Measurements from ENCODE around the gene MAP3K20. TPM values are rescaled to one million over a fixed set of nuclear protein-coding genes. Genes with fewer than 3 reads are reported as not detected.

MAP3K20 gene
- total RNA-seq, 1 experiment from 2014 or later: 15.2 TPM

DNA sequence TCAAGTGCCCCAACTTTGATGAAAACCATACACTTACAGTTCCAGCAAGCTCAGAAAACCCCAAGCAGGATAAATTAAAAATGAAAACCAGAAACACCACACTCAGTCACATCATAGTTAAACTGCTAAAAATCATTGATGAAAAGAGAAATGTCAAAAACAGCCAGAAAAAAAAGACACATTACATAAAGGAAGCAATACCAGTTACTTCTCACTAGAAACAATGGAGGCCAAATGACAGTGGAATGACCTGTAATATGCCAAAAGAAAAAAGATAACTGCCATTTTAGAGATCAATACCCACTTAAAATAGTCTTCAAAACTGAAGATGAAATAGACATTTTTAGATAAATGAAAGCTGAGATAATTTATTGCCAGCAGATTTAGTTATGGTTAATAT is 66.0 kb downstream of the MAP3K20 start:
- peaks cover 30% of the 10 kb centered on the region for H3K9me3 Mint-ChIP-seq
- H3K4me3 Mint-ChIP-seq: no peak overlapping the region
- DNase-seq (ENCODE audit: low spot score) (no peak), ATAC-seq (no peak)
- H3K27ac Mint-ChIP-seq: no peak overlapping the region
- peak; percentile 92 for TF ChIP-seq ZNF317 (CRISPR knock-in tag; IDR thresholded peaks at IDR 0.05; ENCODE audit: borderline replicate concordance, low read depth)
- TF ChIP-seq, protein P1, sequence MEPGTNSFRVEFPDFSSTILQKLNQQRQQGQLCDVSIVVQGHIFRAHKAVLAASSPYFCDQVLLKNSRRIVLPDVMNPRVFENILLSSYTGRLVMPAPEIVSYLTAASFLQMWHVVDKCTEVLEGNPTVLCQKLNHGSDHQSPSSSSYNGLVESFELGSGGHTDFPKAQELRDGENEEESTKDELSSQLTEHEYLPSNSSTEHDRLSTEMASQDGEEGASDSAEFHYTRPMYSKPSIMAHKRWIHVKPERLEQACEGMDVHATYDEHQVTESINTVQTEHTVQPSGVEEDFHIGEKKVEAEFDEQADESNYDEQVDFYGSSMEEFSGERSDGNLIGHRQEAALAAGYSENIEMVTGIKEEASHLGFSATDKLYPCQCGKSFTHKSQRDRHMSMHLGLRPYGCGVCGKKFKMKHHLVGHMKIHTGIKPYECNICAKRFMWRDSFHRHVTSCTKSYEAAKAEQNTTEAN (CRISPR knock-in tag; IDR thresholded peaks at IDR 0.05): no peak
- TF ChIP-seq KAT7 (CRISPR knock-in tag; IDR thresholded peaks at IDR 0.05; ENCODE audit: borderline replicate concordance): no peak
- TF ChIP-seq TCF7 (CRISPR knock-in tag; IDR thresholded peaks at IDR 0.05; ENCODE audit: low read depth): no peak
- TF ChIP-seq, protein P2, sequence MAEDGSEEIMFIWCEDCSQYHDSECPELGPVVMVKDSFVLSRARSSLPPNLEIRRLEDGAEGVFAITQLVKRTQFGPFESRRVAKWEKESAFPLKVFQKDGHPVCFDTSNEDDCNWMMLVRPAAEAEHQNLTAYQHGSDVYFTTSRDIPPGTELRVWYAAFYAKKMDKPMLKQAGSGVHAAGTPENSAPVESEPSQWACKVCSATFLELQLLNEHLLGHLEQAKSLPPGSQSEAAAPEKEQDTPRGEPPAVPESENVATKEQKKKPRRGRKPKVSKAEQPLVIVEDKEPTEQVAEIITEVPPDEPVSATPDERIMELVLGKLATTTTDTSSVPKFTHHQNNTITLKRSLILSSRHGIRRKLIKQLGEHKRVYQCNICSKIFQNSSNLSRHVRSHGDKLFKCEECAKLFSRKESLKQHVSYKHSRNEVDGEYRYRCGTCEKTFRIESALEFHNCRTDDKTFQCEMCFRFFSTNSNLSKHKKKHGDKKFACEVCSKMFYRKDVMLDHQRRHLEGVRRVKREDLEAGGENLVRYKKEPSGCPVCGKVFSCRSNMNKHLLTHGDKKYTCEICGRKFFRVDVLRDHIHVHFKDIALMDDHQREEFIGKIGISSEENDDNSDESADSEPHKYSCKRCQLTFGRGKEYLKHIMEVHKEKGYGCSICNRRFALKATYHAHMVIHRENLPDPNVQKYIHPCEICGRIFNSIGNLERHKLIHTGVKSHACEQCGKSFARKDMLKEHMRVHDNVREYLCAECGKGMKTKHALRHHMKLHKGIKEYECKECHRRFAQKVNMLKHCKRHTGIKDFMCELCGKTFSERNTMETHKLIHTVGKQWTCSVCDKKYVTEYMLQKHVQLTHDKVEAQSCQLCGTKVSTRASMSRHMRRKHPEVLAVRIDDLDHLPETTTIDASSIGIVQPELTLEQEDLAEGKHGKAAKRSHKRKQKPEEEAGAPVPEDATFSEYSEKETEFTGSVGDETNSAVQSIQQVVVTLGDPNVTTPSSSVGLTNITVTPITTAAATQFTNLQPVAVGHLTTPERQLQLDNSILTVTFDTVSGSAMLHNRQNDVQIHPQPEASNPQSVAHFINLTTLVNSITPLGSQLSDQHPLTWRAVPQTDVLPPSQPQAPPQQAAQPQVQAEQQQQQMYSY (CRISPR knock-in tag; IDR thresholded peaks at IDR 0.05): no peak
- CTCF ChIA-PET: no interaction called here
- H3K27me3 Mint-ChIP-seq (ENCODE audit: low read depth): no peaks in the 10 kb centered on the region
- H3K4me1 Mint-ChIP-seq: peaks cover 6% of the 10 kb centered on the region
- H3K36me3 Mint-ChIP-seq: peaks cover 19% of the 10 kb centered on the region
- POLR2A ChIA-PET: no interaction called here

DNA sequence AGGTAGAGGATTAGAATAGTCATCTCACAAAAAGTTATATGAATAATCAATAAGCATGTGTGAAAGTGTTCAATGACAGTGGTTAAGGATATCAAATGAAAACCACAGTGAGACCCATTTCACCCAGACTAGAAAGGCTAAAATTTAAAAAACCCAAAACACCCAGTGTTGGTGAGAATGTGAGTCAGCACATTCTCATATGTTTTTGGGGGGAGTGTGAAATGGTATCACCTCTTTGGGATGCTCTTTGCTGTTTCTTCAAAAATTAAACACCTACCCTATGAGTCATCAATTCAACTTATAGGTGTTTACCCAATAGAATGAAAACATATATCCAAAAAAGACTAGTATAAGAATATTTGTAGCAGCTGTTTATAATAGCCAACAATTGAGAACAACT is 69.8 kb downstream of the MAP3K20 start:
- DNase-seq (ENCODE audit: low spot score) (no peak), ATAC-seq (no peak)
- Mint-ChIP-seq H3K9me3 (peaks cover 30% of the 10 kb centered on the region), H3K4me3 (no peak overlapping the region), H3K27ac (no peak overlapping the region), H3K36me3 (peaks cover 19% of the 10 kb centered on the region), H3K27me3 (ENCODE audit: low read depth) (no peaks in the 10 kb centered on the region), H3K4me1 (no peaks in the 10 kb centered on the region)
- ChIA-PET POLR2A (no interaction called here), CTCF (interaction anchor here (1.0 to 1.3 kb wide), 2 partner anchors 10 to 54 kb away, joined by 3 to 4 read pairs; no protein-coding TSS in a partner anchor)
- TF ChIP-seq, protein P3, sequence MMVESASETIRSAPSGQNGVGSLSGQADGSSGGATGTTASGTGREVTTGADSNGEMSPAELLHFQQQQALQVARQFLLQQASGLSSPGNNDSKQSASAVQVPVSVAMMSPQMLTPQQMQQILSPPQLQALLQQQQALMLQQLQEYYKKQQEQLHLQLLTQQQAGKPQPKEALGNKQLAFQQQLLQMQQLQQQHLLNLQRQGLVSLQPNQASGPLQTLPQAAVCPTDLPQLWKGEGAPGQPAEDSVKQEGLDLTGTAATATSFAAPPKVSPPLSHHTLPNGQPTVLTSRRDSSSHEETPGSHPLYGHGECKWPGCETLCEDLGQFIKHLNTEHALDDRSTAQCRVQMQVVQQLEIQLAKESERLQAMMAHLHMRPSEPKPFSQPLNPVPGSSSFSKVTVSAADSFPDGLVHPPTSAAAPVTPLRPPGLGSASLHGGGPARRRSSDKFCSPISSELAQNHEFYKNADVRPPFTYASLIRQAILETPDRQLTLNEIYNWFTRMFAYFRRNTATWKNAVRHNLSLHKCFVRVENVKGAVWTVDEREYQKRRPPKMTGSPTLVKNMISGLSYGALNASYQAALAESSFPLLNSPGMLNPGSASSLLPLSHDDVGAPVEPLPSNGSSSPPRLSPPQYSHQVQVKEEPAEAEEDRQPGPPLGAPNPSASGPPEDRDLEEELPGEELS (CRISPR knock-in tag; IDR thresholded peaks at IDR 0.05): no peak
- TF ChIP-seq ATF1 (CRISPR knock-in tag; IDR thresholded peaks at IDR 0.05) (no peak), MXD4 (CRISPR knock-in tag; IDR thresholded peaks at IDR 0.05; ENCODE audit: borderline replicate concordance) (no peak), IRF2 (CRISPR knock-in tag; IDR thresholded peaks at IDR 0.05; ENCODE audit: borderline replicate concordance, low read depth) (no peak), ESRRA (CRISPR knock-in tag; IDR thresholded peaks at IDR 0.05; ENCODE audit: borderline replicate concordance) (no peak), NFATC4 (CRISPR knock-in tag; IDR thresholded peaks at IDR 0.05) (no peak)
- TF ChIP-seq, protein P4, sequence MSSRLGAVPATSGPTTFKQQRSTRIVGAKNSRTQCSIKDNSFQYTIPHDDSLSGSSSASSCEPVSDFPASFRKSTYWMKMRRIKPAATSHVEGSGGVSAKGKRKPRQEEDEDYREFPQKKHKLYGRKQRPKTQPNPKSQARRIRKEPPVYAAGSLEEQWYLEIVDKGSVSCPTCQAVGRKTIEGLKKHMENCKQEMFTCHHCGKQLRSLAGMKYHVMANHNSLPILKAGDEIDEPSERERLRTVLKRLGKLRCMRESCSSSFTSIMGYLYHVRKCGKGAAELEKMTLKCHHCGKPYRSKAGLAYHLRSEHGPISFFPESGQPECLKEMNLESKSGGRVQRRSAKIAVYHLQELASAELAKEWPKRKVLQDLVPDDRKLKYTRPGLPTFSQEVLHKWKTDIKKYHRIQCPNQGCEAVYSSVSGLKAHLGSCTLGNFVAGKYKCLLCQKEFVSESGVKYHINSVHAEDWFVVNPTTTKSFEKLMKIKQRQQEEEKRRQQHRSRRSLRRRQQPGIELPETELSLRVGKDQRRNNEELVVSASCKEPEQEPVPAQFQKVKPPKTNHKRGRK (CRISPR knock-in tag; IDR thresholded peaks at IDR 0.05; ENCODE audit: borderline replicate concordance): no peak
- TF ChIP-seq, protein P5, sequence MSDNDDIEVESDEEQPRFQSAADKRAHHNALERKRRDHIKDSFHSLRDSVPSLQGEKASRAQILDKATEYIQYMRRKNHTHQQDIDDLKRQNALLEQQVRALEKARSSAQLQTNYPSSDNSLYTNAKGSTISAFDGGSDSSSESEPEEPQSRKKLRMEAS (CRISPR knock-in tag; IDR thresholded peaks at IDR 0.05): no peak
- TF ChIP-seq, protein P6, sequence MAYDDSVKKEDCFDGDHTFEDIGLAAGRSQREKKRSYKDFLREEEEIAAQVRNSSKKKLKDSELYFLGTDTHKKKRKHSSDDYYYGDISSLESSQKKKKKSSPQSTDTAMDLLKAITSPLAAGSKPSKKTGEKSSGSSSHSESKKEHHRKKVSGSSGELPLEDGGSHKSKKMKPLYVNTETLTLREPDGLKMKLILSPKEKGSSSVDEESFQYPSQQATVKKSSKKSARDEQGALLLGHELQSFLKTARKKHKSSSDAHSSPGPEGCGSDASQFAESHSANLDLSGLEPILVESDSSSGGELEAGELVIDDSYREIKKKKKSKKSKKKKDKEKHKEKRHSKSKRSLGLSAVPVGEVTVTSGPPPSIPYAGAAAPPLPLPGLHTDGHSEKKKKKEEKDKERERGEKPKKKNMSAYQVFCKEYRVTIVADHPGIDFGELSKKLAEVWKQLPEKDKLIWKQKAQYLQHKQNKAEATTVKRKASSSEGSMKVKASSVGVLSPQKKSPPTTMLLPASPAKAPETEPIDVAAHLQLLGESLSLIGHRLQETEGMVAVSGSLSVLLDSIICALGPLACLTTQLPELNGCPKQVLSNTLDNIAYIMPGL (CRISPR knock-in tag; IDR thresholded peaks at IDR 0.05): no peak
- TF ChIP-seq, protein P7, sequence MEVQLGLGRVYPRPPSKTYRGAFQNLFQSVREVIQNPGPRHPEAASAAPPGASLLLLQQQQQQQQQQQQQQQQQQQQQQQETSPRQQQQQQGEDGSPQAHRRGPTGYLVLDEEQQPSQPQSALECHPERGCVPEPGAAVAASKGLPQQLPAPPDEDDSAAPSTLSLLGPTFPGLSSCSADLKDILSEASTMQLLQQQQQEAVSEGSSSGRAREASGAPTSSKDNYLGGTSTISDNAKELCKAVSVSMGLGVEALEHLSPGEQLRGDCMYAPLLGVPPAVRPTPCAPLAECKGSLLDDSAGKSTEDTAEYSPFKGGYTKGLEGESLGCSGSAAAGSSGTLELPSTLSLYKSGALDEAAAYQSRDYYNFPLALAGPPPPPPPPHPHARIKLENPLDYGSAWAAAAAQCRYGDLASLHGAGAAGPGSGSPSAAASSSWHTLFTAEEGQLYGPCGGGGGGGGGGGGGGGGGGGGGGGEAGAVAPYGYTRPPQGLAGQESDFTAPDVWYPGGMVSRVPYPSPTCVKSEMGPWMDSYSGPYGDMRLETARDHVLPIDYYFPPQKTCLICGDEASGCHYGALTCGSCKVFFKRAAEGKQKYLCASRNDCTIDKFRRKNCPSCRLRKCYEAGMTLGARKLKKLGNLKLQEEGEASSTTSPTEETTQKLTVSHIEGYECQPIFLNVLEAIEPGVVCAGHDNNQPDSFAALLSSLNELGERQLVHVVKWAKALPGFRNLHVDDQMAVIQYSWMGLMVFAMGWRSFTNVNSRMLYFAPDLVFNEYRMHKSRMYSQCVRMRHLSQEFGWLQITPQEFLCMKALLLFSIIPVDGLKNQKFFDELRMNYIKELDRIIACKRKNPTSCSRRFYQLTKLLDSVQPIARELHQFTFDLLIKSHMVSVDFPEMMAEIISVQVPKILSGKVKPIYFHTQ (CRISPR knock-in tag; IDR thresholded peaks at IDR 0.05): no peak
- TF ChIP-seq, protein P8, sequence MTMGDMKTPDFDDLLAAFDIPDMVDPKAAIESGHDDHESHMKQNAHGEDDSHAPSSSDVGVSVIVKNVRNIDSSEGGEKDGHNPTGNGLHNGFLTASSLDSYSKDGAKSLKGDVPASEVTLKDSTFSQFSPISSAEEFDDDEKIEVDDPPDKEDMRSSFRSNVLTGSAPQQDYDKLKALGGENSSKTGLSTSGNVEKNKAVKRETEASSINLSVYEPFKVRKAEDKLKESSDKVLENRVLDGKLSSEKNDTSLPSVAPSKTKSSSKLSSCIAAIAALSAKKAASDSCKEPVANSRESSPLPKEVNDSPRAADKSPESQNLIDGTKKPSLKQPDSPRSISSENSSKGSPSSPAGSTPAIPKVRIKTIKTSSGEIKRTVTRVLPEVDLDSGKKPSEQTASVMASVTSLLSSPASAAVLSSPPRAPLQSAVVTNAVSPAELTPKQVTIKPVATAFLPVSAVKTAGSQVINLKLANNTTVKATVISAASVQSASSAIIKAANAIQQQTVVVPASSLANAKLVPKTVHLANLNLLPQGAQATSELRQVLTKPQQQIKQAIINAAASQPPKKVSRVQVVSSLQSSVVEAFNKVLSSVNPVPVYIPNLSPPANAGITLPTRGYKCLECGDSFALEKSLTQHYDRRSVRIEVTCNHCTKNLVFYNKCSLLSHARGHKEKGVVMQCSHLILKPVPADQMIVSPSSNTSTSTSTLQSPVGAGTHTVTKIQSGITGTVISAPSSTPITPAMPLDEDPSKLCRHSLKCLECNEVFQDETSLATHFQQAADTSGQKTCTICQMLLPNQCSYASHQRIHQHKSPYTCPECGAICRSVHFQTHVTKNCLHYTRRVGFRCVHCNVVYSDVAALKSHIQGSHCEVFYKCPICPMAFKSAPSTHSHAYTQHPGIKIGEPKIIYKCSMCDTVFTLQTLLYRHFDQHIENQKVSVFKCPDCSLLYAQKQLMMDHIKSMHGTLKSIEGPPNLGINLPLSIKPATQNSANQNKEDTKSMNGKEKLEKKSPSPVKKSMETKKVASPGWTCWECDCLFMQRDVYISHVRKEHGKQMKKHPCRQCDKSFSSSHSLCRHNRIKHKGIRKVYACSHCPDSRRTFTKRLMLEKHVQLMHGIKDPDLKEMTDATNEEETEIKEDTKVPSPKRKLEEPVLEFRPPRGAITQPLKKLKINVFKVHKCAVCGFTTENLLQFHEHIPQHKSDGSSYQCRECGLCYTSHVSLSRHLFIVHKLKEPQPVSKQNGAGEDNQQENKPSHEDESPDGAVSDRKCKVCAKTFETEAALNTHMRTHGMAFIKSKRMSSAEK (CRISPR knock-in tag; IDR thresholded peaks at IDR 0.05; ENCODE audit: borderline replicate concordance): no peak

Data from WTC11 (cell line).